Measurements from ENCODE around the gene KCTD3. TPM values are rescaled to one million over a fixed set of nuclear protein-coding genes. Genes with fewer than 3 reads are reported as not detected.
A peak's percentile ranks its signal among the peaks of the same experiment; 100 is the strongest.

The KCTD3 gene
- total RNA-seq, 1 experiment from 2014 or later, result 46.7 TPM

- TF ChIP-seq, protein P1, sequence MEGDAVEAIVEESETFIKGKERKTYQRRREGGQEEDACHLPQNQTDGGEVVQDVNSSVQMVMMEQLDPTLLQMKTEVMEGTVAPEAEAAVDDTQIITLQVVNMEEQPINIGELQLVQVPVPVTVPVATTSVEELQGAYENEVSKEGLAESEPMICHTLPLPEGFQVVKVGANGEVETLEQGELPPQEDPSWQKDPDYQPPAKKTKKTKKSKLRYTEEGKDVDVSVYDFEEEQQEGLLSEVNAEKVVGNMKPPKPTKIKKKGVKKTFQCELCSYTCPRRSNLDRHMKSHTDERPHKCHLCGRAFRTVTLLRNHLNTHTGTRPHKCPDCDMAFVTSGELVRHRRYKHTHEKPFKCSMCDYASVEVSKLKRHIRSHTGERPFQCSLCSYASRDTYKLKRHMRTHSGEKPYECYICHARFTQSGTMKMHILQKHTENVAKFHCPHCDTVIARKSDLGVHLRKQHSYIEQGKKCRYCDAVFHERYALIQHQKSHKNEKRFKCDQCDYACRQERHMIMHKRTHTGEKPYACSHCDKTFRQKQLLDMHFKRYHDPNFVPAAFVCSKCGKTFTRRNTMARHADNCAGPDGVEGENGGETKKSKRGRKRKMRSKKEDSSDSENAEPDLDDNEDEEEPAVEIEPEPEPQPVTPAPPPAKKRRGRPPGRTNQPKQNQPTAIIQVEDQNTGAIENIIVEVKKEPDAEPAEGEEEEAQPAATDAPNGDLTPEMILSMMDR (IDR thresholded peaks at IDR 0.05 in 2 of 3, conservative IDR thresholded peaks at IDR 0.05 in 1 of 3; ENCODE audit: borderline replicate concordance in 1 of 3, insufficient read depth in 1 of 3, low read depth in 2 of 3, low read length in 2 of 3), result no peak
- TF ChIP-seq CBX3 (IDR thresholded peaks at IDR 0.05; ENCODE audit: low read depth), result no peak
- no peak for TF ChIP-seq POLR2A (IDR thresholded peaks at IDR 0.05; ENCODE audit: borderline replicate concordance, extremely low read depth, insufficient read depth, insufficient read length)
- TF ChIP-seq, protein P2, sequence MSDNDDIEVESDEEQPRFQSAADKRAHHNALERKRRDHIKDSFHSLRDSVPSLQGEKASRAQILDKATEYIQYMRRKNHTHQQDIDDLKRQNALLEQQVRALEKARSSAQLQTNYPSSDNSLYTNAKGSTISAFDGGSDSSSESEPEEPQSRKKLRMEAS (IDR thresholded peaks at IDR 0.05), result no peak
- no peak for TF ChIP-seq YY1 (IDR thresholded peaks at IDR 0.05; ENCODE audit: extremely low read depth, insufficient replicate concordance, low read depth, low read length)
- no peak for TF ChIP-seq REST (IDR thresholded peaks at IDR 0.05; ENCODE audit: low read depth)
- TF ChIP-seq, protein P3, sequence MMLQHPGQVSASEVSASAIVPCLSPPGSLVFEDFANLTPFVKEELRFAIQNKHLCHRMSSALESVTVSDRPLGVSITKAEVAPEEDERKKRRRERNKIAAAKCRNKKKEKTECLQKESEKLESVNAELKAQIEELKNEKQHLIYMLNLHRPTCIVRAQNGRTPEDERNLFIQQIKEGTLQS (IDR thresholded peaks at IDR 0.05), result no peak
- no peak for TF ChIP-seq ELF1 (IDR thresholded peaks at IDR 0.05; ENCODE audit: borderline replicate concordance, low read depth)
- TF ChIP-seq JUND (IDR thresholded peaks at IDR 0.05), result no peak
- no peak for TF ChIP-seq FOSL1 (IDR thresholded peaks at IDR 0.05; ENCODE audit: low read depth)
- no peak for TF ChIP-seq SRF (IDR thresholded peaks at IDR 0.05; ENCODE audit: low read depth)
- no peak for TF ChIP-seq SIN3A (IDR thresholded peaks at IDR 0.05; ENCODE audit: low read depth)
- peaks cover 10 to 24% of the 10 kb centered on the region in 2 experiments; a peak in 3 of 4 replicates for H3K4me1 ChIP-seq (ENCODE audit: control insufficient read depth in 1 of 2, insufficient read depth in 2 of 2, low read length in 2 of 2)
- H4K20me1 ChIP-seq (ENCODE audit: insufficient read depth), result no peaks in the 10 kb centered on the region; the same call in 1 of the 2 replicates
- ATAC-seq, result 0 out of 2 replicates have a peak, but pooled peaks have one; percentile 21
- CTCF ChIA-PET, result no interaction called here
- no peaks in the 10 kb centered on the region for H3K27me3 ChIP-seq (ENCODE audit: insufficient read depth, low read length)
- no peak overlapping the region for H2AFZ ChIP-seq (ENCODE audit: low read depth, low read length, poor library complexity, severe bottlenecking)
- H3K27ac ChIP-seq (ENCODE audit: low read depth, low read length), result peak overlapping the region; percentile 95
- POLR2A ChIA-PET, result interaction anchor here (0.6 kb wide), 1 partner anchor 608 kb away, joined by 8 read pairs; no protein-coding TSS in a partner anchor
- BruUV-seq (replicated peaks), result TSS peak; percentile 45
- H3K79me2 ChIP-seq (ENCODE audit: insufficient read depth, low read length), result peaks cover 59% of the 10 kb centered on the region
- peak overlapping the region; percentile 65 to 87 for H3K4me3 ChIP-seq (replicated peaks in 1 of 2; ENCODE audit: low read depth in 1 of 2, low read length in 2 of 2)
- H3K9ac ChIP-seq (ENCODE audit: low read length), result peak overlapping the region; percentile 90
- intact Hi-C loops (cut with micrococcal nuclease), result no loop called here
- no peaks in the 10 kb centered on the region for H3K9me2 ChIP-seq (ENCODE audit: insufficient read depth)
- peak overlapping the region; percentile 88 for H3K4me2 ChIP-seq (ENCODE audit: low read length)
- H3K9me3 ChIP-seq (ENCODE audit: control insufficient read depth in 1 of 2, insufficient read depth in 1 of 2, low read depth in 1 of 2, low read length in 2 of 2), result no peaks in the 10 kb centered on the region
- H3K36me3 ChIP-seq (ENCODE audit: control insufficient read depth in 1 of 2, insufficient read depth in 2 of 2, low read length in 2 of 2), result no peaks in the 10 kb centered on the region
- DNase-seq (ENCODE audit: low read depth, low spot score), result no peak
- RAD21 ChIA-PET (ENCODE audit: low non-redundant PET in 1 of 2, low total read pairs in 2 of 2, uncharacterized antibody in 2 of 2, unreplicated experiment in 2 of 2), result no interaction called here
Observed at GRCh38 chr1:215568299-215568692, 1.2 kb downstream of the KCTD3 start.
